Kidney (tissue), 14 donors: ENCODE measurements around the gene MCRIP2. TPM values are rescaled to one million over a fixed set of nuclear protein-coding genes. Genes with fewer than 3 reads are reported as not detected.

Experiments used
- DNase-seq, 5 donors: peaks; one replicate each; pipeline ENCODE4 v3.0.0-alpha.2; 2013 to 2020
- FAIRE-seq: peaks from 2 replicates; lab custom pipeline; 2012; peaks lifted over from hg19 to GRCh38; lab: Jason Lieb, UNC
- H3K27ac ChIP-seq, 2 donors: one replicate each; pipeline ENCODE4 v1.7.0; 2013; ENCODE audit warnings: low read depth in 2 of 2, low read length in 2 of 2, inconsistent platforms in 1 of 2
- H3K27me3 ChIP-seq: one replicate; pipeline ENCODE4 v1.7.1; 2013; ENCODE audit warnings: low read length, inconsistent platforms; ENCODE audit not compliant: control insufficient read depth, insufficient read depth
- H3K36me3 ChIP-seq, 3 donors: one replicate each; pipeline versions ENCODE4 v1.7.0 to v1.7.1; 2013; ENCODE audit warnings: low read length in 3 of 3, control low read depth in 1 of 3, inconsistent platforms in 1 of 3; ENCODE audit not compliant: insufficient read depth in 3 of 3, control insufficient read depth in 2 of 3
- H3K4me1 ChIP-seq, 3 donors: one replicate each; pipeline versions ENCODE4 v1.7.0 to v1.7.1; 2013; ENCODE audit warnings: low read length in 3 of 3, inconsistent platforms in 1 of 3, low read depth in 1 of 3; ENCODE audit not compliant: control insufficient read depth in 2 of 3, insufficient read depth in 2 of 3
- H3K4me3 ChIP-seq, 3 donors: one replicate each; pipeline versions ENCODE4 v1.7.0 to v1.8.1; 2013; ENCODE audit warnings: low read length in 3 of 3, control low read depth in 1 of 3, inconsistent platforms in 1 of 3
- H3K9ac ChIP-seq, 3 donors: one replicate each; pipeline versions ENCODE4 v1.7.0 to v1.7.1; 2013; ENCODE audit warnings: low read length in 3 of 3, control low read depth in 1 of 3, inconsistent platforms in 1 of 3
- H3K9me3 ChIP-seq, 3 donors: one replicate each; pipeline versions ENCODE4 v1.7.0 to v1.7.1; 2013; ENCODE audit warnings: low read length in 3 of 3, control low read depth in 1 of 3, inconsistent platforms in 1 of 3; ENCODE audit not compliant: control insufficient read depth in 2 of 3, insufficient read depth in 1 of 3
- CTCF ChIP-seq: IDR thresholded peaks from 3 replicates; pipeline ENCODE4 v1.5.1; 2012; ENCODE audit warnings: mild to moderate bottlenecking, moderate library complexity, borderline replicate concordance; ENCODE audit not compliant: insufficient read depth; ENCODE audit errors: extremely low read depth
- intact Hi-C: fragments of 100-400 bp; cut with DNase I; formaldehyde crosslinking; loops from one replicate; pipeline ENCODE4 v1.11.1; 2022
- polyA plus RNA-seq: library from polyadenylated mRNA; stranded (reverse); fragments of 350-450 nt; fragmentation: Illumina TruSeq; extraction: RNeasy Lipid Tissue Mini Kit (QIAGEN cat#74804); gene quantifications from one replicate; pipeline ENCODE4 v1.2.3, GENCODE V29; 2014; ENCODE audit warnings: low read depth, low replicate concordance; ENCODE audit not compliant: insufficient read depth
- total RNA-seq: library from RNA; stranded (reverse); fragmentation: NEBNext Ultra II Directional; extraction: Animal tissue kit (Norgen Biotek cat#: 25700); gene quantifications from one replicate; pipeline ENCODE4 v1.2.1, GENCODE V29; 2021
- donor health status: control.
- donor health status: control.
- donor health status: control.
- donor health status: control.
- donor health status: control.
- donor health status: DM: yes; HTN: yes; CAD: no.
- donor health status: Normal renal cell carcinoma (clear cell type).

Gene MCRIP2
- total and polyA plus RNA-seq, 2 donors from 2014 or later, result 36.9 to 265 TPM

- intact Hi-C loops, result no loop called here
- Histone ChIP-seq H3K27me3 (no peaks in the 10 kb centered on the region), H3K9me3 (no peaks in the 10 kb centered on the region), H3K9ac (peak overlapping the region in 2 of 3 donors; percentile 48 to 96), H3K4me1 (peaks cover 0 to 26% (median 0%) of the 10 kb centered on the region in 3 donors), H3K36me3 (no peaks in the 10 kb centered on the region), H3K27ac (peak overlapping the region; percentile 99), H3K4me3 (peak overlapping the region; percentile 84 to 88 (median 86))
- DNase-seq (no peak), FAIRE-seq (no peak)
- no peak for TF ChIP-seq CTCF
Measured at GRCh38 chr16:635573-636205, 5.9 kb upstream of the MCRIP2 start.

- no peaks in the 10 kb centered on the region for H3K9me3 ChIP-seq
- H3K9ac ChIP-seq, result peak within 1 kb of the TSS; percentile 83 to 96 (median 91)
- DNase-seq (peak; percentile 95 to 98 (median 96)), FAIRE-seq (no peak)
- peak; percentile 9 for TF ChIP-seq CTCF
- peak within 1 kb of the TSS; percentile 99 for H3K27ac ChIP-seq
- H3K27me3 ChIP-seq, result no peaks in the 10 kb centered on the region
- H3K36me3 ChIP-seq, result no peaks in the 10 kb centered on the region
- H3K4me3 ChIP-seq, result peak within 1 kb of the TSS; percentile 84 to 88 (median 86)
- H3K4me1 ChIP-seq, result peaks cover 0 to 22% (median 0%) of the 10 kb centered on the region in 3 donors
- intact Hi-C loops, result no loop called here
Measured at GRCh38 chr16:636206-637080, 5.2 kb upstream of the MCRIP2 start, which contains the start of gene METTL26. Gene METTL26 (minus strand): TSS chr16:636305. CDS start chr16:636290, 15 bp downstream.

- H3K4me3 ChIP-seq, result peak overlapping the region; percentile 44 to 86 (median 77)
- H3K27me3 ChIP-seq, result no peaks in the 10 kb centered on the region
- H3K9me3 ChIP-seq, result no peaks in the 10 kb centered on the region
- peak overlapping the region; percentile 99 for H3K27ac ChIP-seq
- peaks cover 0 to 23% (median 0%) of the 10 kb centered on the region in 3 donors for H3K4me1 ChIP-seq
- no peaks in the 10 kb centered on the region for H3K36me3 ChIP-seq
- no peak for TF ChIP-seq CTCF
- peak overlapping the region in 2 of 3 donors; percentile 19 to 65 for H3K9ac ChIP-seq
- FAIRE-seq (no peak), DNase-seq (peak in 4 of 5 donors; percentile 94 to 98 (median 96))
- intact Hi-C loops, result no loop called here
Measured at GRCh38 chr16:637081-638018, 4.3 kb upstream of the MCRIP2 start.
